PC-3 (cell line): Measurements from ENCODE around the gene DLGAP3. TPM values are rescaled to one million over a fixed set of nuclear protein-coding genes. Genes with fewer than 3 reads are reported as not detected.

ENCODE experiments used
- ATAC-seq: fragments of 200-7000 bp; cut with Tn5 transposase; 2 replicates; pipeline ENCODE4 v1.9.1; 2020; ENCODE audit warnings: mild to moderate bottlenecking, moderate library complexity
- BruUV-seq: library from RNA; stranded (reverse); fragments of 400-500 nt; replicated peaks from 2 replicates; lab custom pipeline; 2021; lab: Mats Ljungman, UMichigan
- CTCF ChIA-PET: fragments of 300-600 bp; sonication (Branson Sonifier 250); formaldehyde crosslinking; loops from one replicate; lab custom pipeline; 2022; ENCODE audit warnings: antibody characterized with exemption; lab: Charles Lee
- POLR2A ChIA-PET: fragments of 300-600 bp; sonication (Branson Sonifier 250); formaldehyde crosslinking; loops from one replicate; lab custom pipeline; 2022; ENCODE audit warnings: antibody characterized with exemption; ENCODE audit not compliant: unreplicated experiment; lab: Charles Lee
- DNase-seq: peaks from one replicate; pipeline ENCODE4 v3.0.0-alpha.2; 2015
- H2AFZ ChIP-seq: fragments of 300-600 bp; sonication (generic); 2 replicates; pipeline ENCODE4 v1.6.0; 2016; ENCODE audit warnings: antibody characterized with exemption, low read length
- H3F3A ChIP-seq: fragments of 300-600 bp; sonication (generic); one replicate; pipeline ENCODE4 v1.6.0; 2017; ENCODE audit warnings: antibody characterized with exemption, low read length, control low read depth, mild to moderate bottlenecking; ENCODE audit not compliant: unreplicated experiment
- H3K27ac ChIP-seq: fragments of 300-600 bp; sonication (generic); 2 replicates; pipeline ENCODE4 v1.5.1; 2016; ENCODE audit warnings: mild to moderate bottlenecking, low read length
- H3K27me3 ChIP-seq: fragments of 300-600 bp; sonication (generic); 2 replicates; pipeline ENCODE4 v1.6.1; 2016; ENCODE audit warnings: low read length, mixed read lengths
- H3K36me3 ChIP-seq: fragments of 300-600 bp; sonication (generic); 2 replicates; pipeline ENCODE4 v1.6.1; 2016; ENCODE audit warnings: low read depth, mixed run types, low read length, mixed read lengths
- H3K4me1 ChIP-seq: fragments of 300-600 bp; sonication (generic); 2 replicates; pipeline ENCODE4 v1.5.1; 2016; ENCODE audit warnings: low read length; ENCODE audit not compliant: insufficient read depth
- H3K4me2 ChIP-seq: fragments of 300-600 bp; sonication (generic); 2 replicates; pipeline ENCODE4 v1.6.0; 2016; ENCODE audit warnings: low read length
- H3K4me3 ChIP-seq: fragments of 300-600 bp; sonication (generic); 2 replicates; pipeline ENCODE4 v1.5.1; 2016; ENCODE audit warnings: mild to moderate bottlenecking, low read length, mixed read lengths
- H3K79me2 ChIP-seq: fragments of 300-600 bp; sonication (generic); 2 replicates; pipeline ENCODE4 v1.6.1; 2017; ENCODE audit warnings: low read length, mixed read lengths
- H3K9ac ChIP-seq: fragments of 300-600 bp; sonication (generic); 2 replicates; pipeline ENCODE4 v1.6.0; 2016; ENCODE audit warnings: mild to moderate bottlenecking, low read length
- H3K9me2 ChIP-seq: fragments of 300-600 bp; sonication (generic); replicated peaks from 2 replicates; pipeline ENCODE4 v1.6.1; 2016; ENCODE audit warnings: mixed run types, low read length, mixed read lengths
- H3K9me3 ChIP-seq: fragments of 300-600 bp; sonication (generic); 2 replicates; pipeline ENCODE4 v1.6.1; 2016; ENCODE audit warnings: low read length, mixed read lengths
- H4K20me1 ChIP-seq: fragments of 300-600 bp; sonication (generic); 2 replicates; pipeline ENCODE4 v1.6.1; 2016; ENCODE audit warnings: low read length, mixed read lengths
- CTCF ChIP-seq: fragments of 300-600 bp; sonication (generic); conservative IDR thresholded peaks from 2 replicates; pipeline ENCODE4 v1.5.1; 2017; ENCODE audit warnings: antibody characterized with exemption, low read depth, mild to moderate bottlenecking, low read length
- EZH2 ChIP-seq: fragments of 300-600 bp; sonication (generic); IDR thresholded peaks from one replicate; pipeline ENCODE4 v1.6.1; 2017; ENCODE audit warnings: antibody characterized with exemption, mild to moderate bottlenecking, low read length; ENCODE audit not compliant: unreplicated experiment
- EZH2phosphoT487 ChIP-seq: fragments of 300-600 bp; sonication (generic); IDR thresholded peaks from 2 replicates; pipeline ENCODE4 v1.6.1; 2018; ENCODE audit warnings: mild to moderate bottlenecking, antibody characterized with exemption, low read length, borderline replicate concordance
- intact Hi-C: fragments of 100-400 bp; cut with micrococcal nuclease; formaldehyde crosslinking; loops from 2 replicates; pipeline ENCODE4 v1.9.0; 2023
- total RNA-seq: library from RNA; depleted of rRNA; stranded (reverse); fragments of >200 nt; gene quantifications from 2 replicates; pipeline ENCODE4 v1.2.3, GENCODE V29; 2014

The DLGAP3 gene
- total RNA-seq, 1 experiment from 2014 or later, result not detected

GRCh38 chr1:34914958-34915357 is 14.5 kb downstream of the DLGAP3 start:
- intact Hi-C loops, result no loop called here
- H3K27me3 ChIP-seq, result peaks cover 41% of the 10 kb centered on the region

DNA sequence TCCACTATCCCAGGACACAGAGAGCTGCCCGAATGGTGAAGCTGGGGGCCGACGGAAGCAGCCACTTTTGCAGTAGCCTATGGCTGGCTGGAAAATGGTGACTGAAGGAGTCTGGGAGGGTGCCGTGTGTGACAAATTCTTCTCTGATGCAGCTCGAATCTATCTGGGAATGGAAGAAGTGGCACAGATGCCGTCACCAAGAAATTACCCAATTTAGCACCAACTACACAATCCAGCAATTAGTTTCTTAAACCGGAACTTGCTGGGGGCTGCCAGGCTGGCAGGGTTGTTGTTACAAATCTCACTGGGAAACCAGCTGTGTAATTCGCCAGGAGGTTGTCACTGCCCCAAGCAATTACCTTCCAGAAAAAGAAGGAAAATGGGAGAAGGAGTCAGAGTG is 18.0 kb downstream of the DLGAP3 start:
- BruUV-seq, result no TSS peak
- POLR2A ChIA-PET, result interaction anchor here (0.5 kb wide), 1 partner anchor 139 kb away, joined by 13 read pairs; no protein-coding TSS in a partner anchor
- no peaks in the 10 kb centered on the region for H4K20me1 ChIP-seq

More at GRCh38 chr1:34914958-34915357, 14.5 kb downstream of the DLGAP3 start:
- Histone ChIP-seq H3K4me3 (no peak overlapping the region), H4K20me1 (no peaks in the 10 kb centered on the region), H3K36me3 (no peaks in the 10 kb centered on the region), H3K27ac (no peak overlapping the region), H3K79me2 (no peaks in the 10 kb centered on the region), H3K9me3 (no peaks in the 10 kb centered on the region), H3K9me2 (no peaks in the 10 kb centered on the region), H3K9ac (no peak overlapping the region), H3K4me2 (no peak overlapping the region), H2AFZ (no peak overlapping the region), H3F3A (no peaks in the 10 kb centered on the region), H3K4me1 (no peaks in the 10 kb centered on the region)
- ChIA-PET CTCF (no interaction called here), POLR2A (no interaction called here)
- TF ChIP-seq EZH2phosphoT487 (no peak), CTCF (no peak), EZH2 (no peak)
- ATAC-seq (no peak), DNase-seq (no peak)
- no TSS peak for BruUV-seq

More for the DNA sequence above, 18.0 kb downstream of the DLGAP3 start:
- no peaks in the 10 kb centered on the region for H3K4me1 ChIP-seq
- H2AFZ ChIP-seq, result no peak overlapping the region
- H3F3A ChIP-seq, result no peaks in the 10 kb centered on the region
- peaks cover 38% of the 10 kb centered on the region for H3K27me3 ChIP-seq
- H3K9me2 ChIP-seq, result no peaks in the 10 kb centered on the region
- CTCF ChIA-PET, result no interaction called here
- H3K9me3 ChIP-seq, result no peaks in the 10 kb centered on the region
- TF ChIP-seq CTCF (no peak), EZH2 (no peak), EZH2phosphoT487 (no peak)
- no peak overlapping the region for H3K9ac ChIP-seq
- H3K27ac ChIP-seq, result no peak overlapping the region
- H3K79me2 ChIP-seq, result no peaks in the 10 kb centered on the region
- H3K36me3 ChIP-seq, result no peaks in the 10 kb centered on the region
- H3K4me2 ChIP-seq, result no peak overlapping the region
- intact Hi-C loops, result no loop called here
- no peak for DNase-seq
- no peak overlapping the region for H3K4me3 ChIP-seq
- no peak for ATAC-seq
